GM23248 (cell line): Measurements from ENCODE around the gene PTGER2. TPM values are rescaled to one million over a fixed set of nuclear protein-coding genes. Genes with fewer than 3 reads are reported as not detected.

Experiments used
- DNase-seq: peaks from one replicate; pipeline ENCODE4 v3.0.0-alpha.2; 2015
- H2AFZ ChIP-seq: fragments of 200-600 bp; sonication (generic); 2 replicates; pipeline ENCODE4 v1.6.1; 2016; ENCODE audit warnings: antibody characterized with exemption
- H3F3A ChIP-seq: fragments of 200-600 bp; sonication (generic); 2 replicates; pipeline ENCODE4 v1.6.1; 2016; ENCODE audit warnings: mild to moderate bottlenecking, antibody characterized with exemption, mixed run types; ENCODE audit not compliant: insufficient read depth
- H3K27ac ChIP-seq: fragments of 200-600 bp; sonication (generic); 2 replicates; pipeline ENCODE4 v1.5.1; 2016; ENCODE audit warnings: mild to moderate bottlenecking
- H3K27me3 ChIP-seq: fragments of 200-600 bp; sonication (generic); replicated peaks from 2 replicates; pipeline ENCODE4 v1.6.1; 2016; ENCODE audit warnings: mild to moderate bottlenecking; ENCODE audit not compliant: insufficient read depth
- H3K36me3 ChIP-seq: fragments of 200-600 bp; sonication (generic); 2 replicates; pipeline ENCODE4 v1.6.1; 2016; ENCODE audit warnings: low read depth, mild to moderate bottlenecking
- H3K4me1 ChIP-seq: fragments of 200-600 bp; sonication (generic); 2 replicates; pipeline ENCODE4 v1.6.1; 2016; ENCODE audit warnings: mild to moderate bottlenecking; ENCODE audit not compliant: insufficient read depth
- H3K4me2 ChIP-seq: fragments of 200-600 bp; sonication (generic); one replicate; pipeline ENCODE4 v1.6.1; 2016; ENCODE audit warnings: mild to moderate bottlenecking; ENCODE audit not compliant: unreplicated experiment
- H3K4me3 ChIP-seq: fragments of 200-600 bp; sonication (generic); 2 replicates; pipeline ENCODE4 v1.5.1; 2016; ENCODE audit warnings: mild to moderate bottlenecking
- H3K79me2 ChIP-seq: fragments of 200-600 bp; sonication (generic); 2 replicates; pipeline ENCODE4 v1.6.1; 2016; ENCODE audit warnings: mild to moderate bottlenecking; ENCODE audit not compliant: insufficient read depth
- H3K9ac ChIP-seq: fragments of 200-600 bp; sonication (generic); 2 replicates; pipeline ENCODE4 v1.6.1; 2016; ENCODE audit warnings: mild to moderate bottlenecking
- H3K9me2 ChIP-seq: fragments of 200-600 bp; sonication (generic); 2 replicates; pipeline ENCODE4 v1.6.1; 2016; ENCODE audit warnings: mixed run types, mild to moderate bottlenecking, moderate library complexity; ENCODE audit not compliant: insufficient read depth
- H3K9me3 ChIP-seq: fragments of 200-600 bp; sonication (generic); one replicate; pipeline ENCODE4 v1.6.1; 2017; ENCODE audit warnings: low read depth
- H4K20me1 ChIP-seq: fragments of 200-600 bp; sonication (generic); 2 replicates; pipeline ENCODE4 v1.6.0; 2016; ENCODE audit not compliant: insufficient read depth
- EZH2 ChIP-seq: fragments of 200-600 bp; sonication (generic); IDR thresholded peaks from 2 replicates; pipeline ENCODE4 v1.6.1; 2018; ENCODE audit warnings: antibody characterized with exemption, mild to moderate bottlenecking; ENCODE audit not compliant: insufficient read depth, poor library complexity, severe bottlenecking
- EZH2phosphoT487 ChIP-seq: fragments of 200-600 bp; sonication (generic); IDR thresholded peaks from 2 replicates; pipeline ENCODE4 v1.6.1; 2018; ENCODE audit warnings: antibody characterized with exemption, moderate library complexity, mild to moderate bottlenecking, low read depth; ENCODE audit not compliant: insufficient read depth
- WGBS, 2 experiments: methylation state at CpG; one replicate each; pipeline ENCODE4 v1.1.6; 2015 to 2017; ENCODE audit warnings: low lambda C conversion rate in 2 of 2, low coverage in 1 of 2; ENCODE audit errors: missing lambda C conversion rate in 2 of 2; 5-methylcytosine and 5-hydroxymethylcytosine counted together
- in situ Hi-C: fragments of 300-500 bp; cut with MboI; formaldehyde crosslinking; loops from 2 replicates; pipeline ENCODE4 v1.15.0; 2020
- polyA plus RNA-seq: library from polyadenylated mRNA; unstranded; fragments of >200 nt; fragmentation: Nextera tagmentation; extraction: Ambion mirVana; gene quantifications from 2 replicates; pipeline ENCODE4 v1.2.1, GENCODE V29; 2016
- total RNA-seq: library from RNA; depleted of rRNA; stranded (reverse); fragments of >200 nt; shearing (Covaris generic); gene quantifications from 2 replicates; pipeline ENCODE4 v1.2.3, GENCODE V29; 2014; rRNA removed

Gene PTGER2
- total RNA-seq (6.2 and 7.2 TPM in 2 replicates), polyA plus RNA-seq (9.1 TPM in 2 replicates)

- Histone ChIP-seq H3K9ac (peak within 1 kb of the TSS; percentile 75), H2AFZ (peak within 1 kb of the TSS; percentile 85), H4K20me1 (no peaks in the 10 kb centered on the region), H3K27me3 (no peaks in the 10 kb centered on the region), H3K36me3 (no peaks in the 10 kb centered on the region), H3K27ac (peak within 1 kb of the TSS; percentile 34), H3K9me2 (no peaks in the 10 kb centered on the region), H3K79me2 (peaks cover 11% of the 10 kb centered on the region; the same call in 1 of the 2 replicates), H3K4me3 (peak within 1 kb of the TSS; percentile 77), H3K4me1 (peaks cover 13% of the 10 kb centered on the region; the same call in 1 of the 2 replicates), H3K4me2 (peak within 1 kb of the TSS; percentile 79), H3K9me3 (no peaks in the 10 kb centered on the region), H3F3A (peaks cover 18% of the 10 kb centered on the region)
- DNase-seq, result peak; percentile 97
- in situ Hi-C loops, result no loop called here
- WGBS, 2 experiments, result 1% methylated on average over 72 to 73 of the region's 73 CpGs
- TF ChIP-seq EZH2phosphoT487 (no peak), EZH2 (no peak)
Measured at GRCh38 chr14:52313903-52314594, at the start of gene PTGER2. Gene PTGER2, plus strand, starts transcription at chr14:52314312. Its CDS starts 237 bp downstream, at chr14:52314549.

DNA sequence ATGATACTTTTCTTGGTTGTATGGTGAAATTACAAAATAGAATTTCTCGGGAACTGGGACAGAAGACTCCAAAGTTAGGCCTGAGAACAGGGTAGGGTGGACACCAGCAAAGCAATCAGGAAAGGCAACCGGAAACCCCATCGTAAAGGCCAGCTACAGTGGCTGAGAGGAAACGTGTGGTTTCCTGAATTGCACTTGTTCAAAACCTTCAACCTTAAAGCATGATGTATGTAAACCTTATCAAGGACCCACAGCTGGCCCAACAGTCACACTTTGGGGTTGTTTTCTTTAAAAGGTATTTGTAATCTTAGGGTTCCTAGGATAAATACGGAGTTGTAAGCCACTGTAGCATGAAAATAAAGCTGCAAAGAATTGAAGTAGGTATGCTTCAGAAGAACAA is 48.9 kb upstream of the PTGER2 start:
- H3K27ac ChIP-seq, result no peak overlapping the region
- peaks cover 18% of the 10 kb centered on the region for H3K27me3 ChIP-seq
- no peak overlapping the region for H3K4me2 ChIP-seq
- no peaks in the 10 kb centered on the region for H3K9me2 ChIP-seq
- peaks cover 15% of the 10 kb centered on the region for H3F3A ChIP-seq
- H3K4me1 ChIP-seq, result peaks cover 24% of the 10 kb centered on the region
- no peaks in the 10 kb centered on the region for H3K9me3 ChIP-seq
- TF ChIP-seq EZH2phosphoT487, result no peak
- no peak for TF ChIP-seq EZH2
- no peaks in the 10 kb centered on the region for H4K20me1 ChIP-seq
- no peaks in the 10 kb centered on the region for H3K79me2 ChIP-seq
- no peak overlapping the region for H2AFZ ChIP-seq
- in situ Hi-C loops, result no loop called here
- DNase-seq, result no peak
- no peak overlapping the region for H3K9ac ChIP-seq
- no peaks in the 10 kb centered on the region for H3K36me3 ChIP-seq
- no peak overlapping the region for H3K4me3 ChIP-seq
- 76 to 78% methylated on average over 5 of the region's 5 CpGs for WGBS, 2 experiments

DNA sequence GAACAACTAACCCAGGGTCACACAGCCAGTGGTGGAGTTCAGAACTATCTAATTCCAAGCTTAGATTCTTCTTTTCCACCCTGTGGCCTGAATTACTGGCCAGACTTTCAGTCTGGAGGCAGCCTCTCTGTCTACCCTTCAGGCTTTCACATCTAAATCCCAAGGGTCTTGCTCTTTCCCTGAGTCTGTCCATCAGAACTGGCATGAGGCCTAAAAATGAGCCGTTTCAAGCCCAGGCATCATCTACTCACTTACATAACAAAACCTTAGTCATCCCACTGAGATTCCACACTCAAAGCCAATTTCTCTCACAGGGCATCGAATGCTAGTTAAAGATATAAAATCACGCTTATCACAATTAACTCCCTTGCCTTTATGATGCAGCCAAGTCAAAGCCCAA is 47.9 kb upstream of the PTGER2 start:
- H3K27ac ChIP-seq, result peak overlapping the region; percentile 61
- no peak for TF ChIP-seq EZH2
- TF ChIP-seq EZH2phosphoT487, result no peak
- DNase-seq, result peak; percentile 88

DNA sequence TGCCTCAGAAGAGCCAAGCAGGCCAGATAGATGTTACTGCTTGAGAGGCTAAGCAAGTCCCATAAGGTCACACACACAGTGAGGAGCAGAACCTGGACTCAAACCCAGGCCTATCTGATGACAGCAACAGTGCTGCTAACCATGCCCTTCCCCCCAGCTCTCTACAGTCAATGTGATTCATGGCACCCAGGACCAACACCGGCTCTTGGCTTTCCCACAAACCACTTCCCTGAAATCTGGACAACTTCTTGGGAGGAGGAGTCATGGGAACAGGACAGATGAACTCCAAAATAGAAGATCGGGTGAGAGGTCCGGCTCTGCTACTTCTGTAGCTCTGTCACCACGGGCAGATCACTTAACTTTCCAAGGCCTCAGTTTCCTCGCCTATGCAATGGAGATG is 47.3 kb upstream of the PTGER2 start:
- in situ Hi-C loops, result no loop called here
- Histone ChIP-seq H2AFZ (no peak overlapping the region), H3K4me3 (no peak overlapping the region), H3K9me3 (no peaks in the 10 kb centered on the region), H3K4me2 (peak overlapping the region; percentile 80), H3K9me2 (no peaks in the 10 kb centered on the region), H3K36me3 (no peaks in the 10 kb centered on the region), H3K27ac (peak overlapping the region; percentile 61), H3F3A (peaks cover 15% of the 10 kb centered on the region), H3K27me3 (peaks cover 18% of the 10 kb centered on the region), H3K4me1 (peaks cover 24% of the 10 kb centered on the region), H4K20me1 (no peaks in the 10 kb centered on the region), H3K9ac (no peak overlapping the region), H3K79me2 (no peaks in the 10 kb centered on the region)
- DNase-seq, result peak; percentile 70
- TF ChIP-seq EZH2phosphoT487 (no peak), EZH2 (no peak)
- WGBS, 2 experiments, result 62 to 63% methylated on average over 5 of the region's 5 CpGs

More for the DNA sequence above, 47.9 kb upstream of the PTGER2 start:
- no peak overlapping the region for H3K4me3 ChIP-seq
- H3K4me2 ChIP-seq, result peak overlapping the region; percentile 80
- WGBS, 2 experiments, result 14 to 18% methylated on average over 3 of the region's 3 CpGs
- no peak overlapping the region for H3K9ac ChIP-seq
- no peaks in the 10 kb centered on the region for H3K36me3 ChIP-seq
- no peak overlapping the region for H2AFZ ChIP-seq
- H3K27me3 ChIP-seq, result peaks cover 18% of the 10 kb centered on the region
- H4K20me1 ChIP-seq, result no peaks in the 10 kb centered on the region
- H3K4me1 ChIP-seq, result peaks cover 24% of the 10 kb centered on the region
- H3F3A ChIP-seq, result peaks cover 15% of the 10 kb centered on the region
- no peaks in the 10 kb centered on the region for H3K9me3 ChIP-seq
- no peaks in the 10 kb centered on the region for H3K79me2 ChIP-seq
- H3K9me2 ChIP-seq, result no peaks in the 10 kb centered on the region
- in situ Hi-C loops, result no loop called here
